CD1c-positive myeloid dendritic cell (primary cell): ENCODE results near the gene THYN1.

Experiments used
- DNase-seq: peaks from one replicate; pipeline ENCODE4 v3.0.0-alpha.2; 2016; ENCODE audit errors: extremely low spot score

The THYN1 gene

DNA sequence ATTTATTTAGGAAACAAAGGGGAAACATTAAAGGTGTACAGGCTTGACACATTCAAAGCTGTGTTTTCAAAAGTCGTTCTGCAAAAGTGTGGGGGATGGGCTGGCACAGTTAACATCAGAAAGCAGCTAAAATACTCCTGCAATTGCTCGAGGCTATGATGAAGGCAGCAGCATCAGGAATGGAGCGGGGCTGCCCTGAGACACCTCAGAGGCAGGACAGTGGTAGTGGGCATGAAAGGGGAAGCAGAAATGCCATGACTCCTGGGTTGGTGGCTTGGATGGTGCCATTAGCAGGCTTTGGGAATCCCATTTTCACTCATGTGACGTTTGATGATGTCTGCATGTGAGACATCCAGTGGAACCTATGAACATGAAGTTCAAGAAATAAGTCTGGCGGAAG is 30.0 kb downstream of the THYN1 start:
- peak; percentile 35 for DNase-seq

DNA sequence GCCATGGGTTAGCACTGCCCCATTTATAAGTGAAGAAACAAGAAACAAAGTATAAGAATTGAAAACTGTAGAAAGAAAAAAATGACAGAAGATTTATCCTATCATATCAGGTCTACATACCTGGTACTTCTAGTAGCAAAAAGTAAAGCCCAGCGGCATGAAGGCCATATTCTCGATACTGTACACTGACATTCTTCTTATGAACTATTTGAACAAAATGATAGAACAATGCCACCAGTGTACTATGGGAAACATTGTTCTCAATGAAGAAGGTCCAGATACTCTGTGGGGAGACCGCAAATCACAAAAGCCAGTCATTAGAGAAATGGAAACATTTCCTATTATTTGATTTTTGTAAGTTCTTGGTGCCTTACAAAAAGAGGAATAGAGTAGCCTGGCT is 36.3 kb downstream of the THYN1 start:
- DNase-seq: no peak

DNA sequence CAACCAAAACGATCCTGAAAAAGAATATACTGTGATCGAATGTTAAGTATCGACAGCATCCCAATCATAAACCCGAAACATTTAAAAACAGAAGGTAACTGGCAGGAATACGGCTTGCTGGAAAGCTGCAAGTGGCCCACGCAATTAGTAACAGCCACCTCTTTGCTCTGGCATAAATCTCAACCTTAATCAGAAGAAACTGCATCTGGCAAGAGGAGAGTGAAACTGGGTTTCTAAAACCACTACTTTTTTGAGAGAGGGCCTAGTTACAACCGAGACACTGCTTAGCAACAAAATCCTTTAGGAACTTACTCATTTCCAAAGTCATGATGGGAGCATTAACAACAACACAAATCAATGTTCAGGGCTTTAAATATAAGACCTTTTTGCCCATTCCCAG is 37.3 kb downstream of the THYN1 start:
- DNase-seq: no peak

DNA sequence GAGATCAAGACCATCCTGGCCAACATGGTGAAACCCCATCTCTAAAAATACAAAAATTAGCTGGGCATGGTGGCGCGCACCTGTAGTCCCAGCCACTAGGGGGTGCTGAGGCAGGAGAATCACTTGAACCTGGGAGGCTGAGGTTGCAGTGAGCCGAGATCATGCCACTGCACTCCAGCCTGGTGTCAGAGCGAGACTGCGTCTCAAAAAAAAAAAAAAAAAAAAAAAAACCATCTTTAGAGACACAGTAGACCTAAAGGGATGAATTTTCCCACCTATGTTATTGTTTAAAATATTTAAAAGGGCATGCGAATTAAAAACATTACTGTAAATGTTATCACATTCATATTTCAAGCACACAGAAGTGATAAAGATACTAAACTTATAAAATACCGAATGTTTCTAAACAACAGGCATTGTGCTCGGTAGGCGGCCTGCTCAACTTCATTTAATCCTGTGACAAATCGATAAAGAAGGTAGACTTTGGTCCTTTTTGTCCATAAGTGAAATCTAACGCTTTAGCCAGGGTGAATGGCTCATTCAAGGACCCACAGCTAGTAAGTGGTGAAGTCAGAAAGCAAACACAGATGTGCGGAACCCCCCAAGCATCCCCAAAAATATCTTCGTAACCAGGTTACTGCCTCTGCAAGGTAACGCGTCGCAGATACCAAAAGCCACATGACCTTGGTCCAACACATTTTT is 45.5 kb downstream of the THYN1 start:
- DNase-seq: peak; percentile 38

DNA sequence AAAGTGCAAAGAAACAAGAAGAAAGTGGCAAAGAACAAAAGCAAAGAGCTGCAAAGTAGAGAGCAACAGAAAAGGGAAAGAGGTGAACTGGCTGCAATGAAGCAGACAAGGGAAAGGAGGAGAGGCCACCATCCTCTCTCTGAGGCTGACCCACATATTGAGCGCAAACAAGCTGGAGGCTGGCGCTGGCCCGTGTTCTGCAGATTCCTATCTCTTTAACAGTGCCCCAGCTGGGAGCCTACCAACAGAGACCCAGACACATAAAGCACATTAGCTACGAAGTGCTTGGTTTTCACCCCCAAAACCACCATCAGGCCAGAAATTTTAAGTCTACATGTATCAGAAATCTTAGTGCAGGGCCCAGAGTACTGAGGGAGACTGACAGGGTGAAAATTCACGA is 47.0 kb downstream of the THYN1 start:
- DNase-seq: no peak

DNA sequence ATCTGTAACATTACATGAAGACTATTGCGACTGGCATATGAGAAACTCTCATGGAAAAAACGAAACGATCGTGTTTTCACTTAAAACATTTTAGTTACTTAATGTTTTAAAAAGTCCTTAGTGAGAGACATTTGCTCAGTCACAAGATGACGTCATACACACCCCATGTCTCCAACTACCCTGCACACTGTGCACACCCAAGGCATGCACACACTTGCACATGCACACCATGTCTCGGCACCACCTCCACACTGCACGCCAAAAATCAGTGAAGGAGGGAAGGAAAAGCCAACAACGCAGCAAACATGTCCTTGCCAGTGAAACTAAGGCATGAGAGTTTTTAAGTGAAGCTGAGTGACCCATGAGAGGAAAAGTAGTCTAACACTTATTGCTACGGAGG is 47.4 kb downstream of the THYN1 start:
- DNase-seq: no peak

DNA sequence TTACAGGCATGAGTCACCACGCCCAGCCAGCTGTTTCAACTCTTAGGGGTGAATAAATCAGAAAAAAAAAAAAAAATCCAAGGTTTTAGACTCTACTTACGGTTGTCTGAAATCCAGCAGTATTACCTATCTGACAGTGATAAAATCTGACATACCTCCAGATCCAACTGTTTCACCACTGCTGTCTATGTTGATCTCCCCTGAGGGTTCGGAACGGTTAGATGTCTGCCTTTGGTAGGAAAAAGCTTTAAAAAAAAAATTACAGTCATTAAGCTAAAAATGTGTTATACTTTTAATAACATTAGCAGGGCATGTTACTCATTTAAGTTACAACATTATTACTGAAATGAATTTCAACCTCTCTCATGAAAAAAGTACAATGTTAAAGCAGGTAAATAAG is 50.5 kb downstream of the THYN1 start:
- no peak for DNase-seq

DNA sequence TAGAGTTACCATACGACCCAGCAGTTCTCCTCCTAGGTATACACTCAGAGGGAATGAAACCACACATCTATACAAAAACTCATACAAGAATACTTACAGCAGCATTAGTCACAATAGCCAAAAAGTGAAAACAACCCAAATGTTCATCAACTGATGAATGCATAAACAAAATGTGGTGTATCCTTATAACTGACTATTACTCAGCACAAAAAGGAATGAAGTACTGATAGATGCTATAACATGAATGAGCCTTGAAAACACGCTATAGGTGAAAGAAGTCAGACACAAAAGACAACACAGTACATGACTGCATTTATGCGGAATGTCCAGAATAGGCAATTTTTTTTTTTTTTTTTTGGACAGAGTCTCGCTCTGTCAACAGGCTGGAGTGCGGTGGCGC is 52.5 kb downstream of the THYN1 start:
- DNase-seq: no peak

DNA sequence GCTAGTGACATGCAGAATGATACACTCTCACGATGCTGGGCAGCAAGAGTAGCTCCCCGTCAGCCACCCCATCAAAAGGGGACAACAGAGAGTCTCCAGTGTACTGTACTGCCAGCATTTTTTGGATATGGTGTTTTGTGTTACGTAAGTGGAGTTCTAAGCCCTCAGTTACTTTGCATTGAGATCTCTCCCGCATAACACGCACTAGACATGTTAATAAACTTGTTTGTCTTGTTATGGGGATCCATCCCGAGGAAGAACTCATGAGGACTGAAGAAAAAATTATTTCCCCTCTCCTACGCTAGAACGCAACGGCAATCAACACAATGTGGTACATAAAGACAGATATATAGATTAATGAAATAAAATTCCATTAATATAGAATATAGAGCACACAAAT is 53.6 kb downstream of the THYN1 start:
- DNase-seq: no peak
